LHCN-M2 (cell line): ENCODE data around the gene EP300. TPM values are rescaled to one million over a fixed set of nuclear protein-coding genes. Genes with fewer than 3 reads are reported as not detected.
"Not testable (repeated sequence)": the region's sequence is repeated elsewhere in the genome, so short reads cannot be mapped to it uniquely, and the experiment has no call there.

Experiments
- DNase-seq: peaks from one replicate; pipeline ENCODE4 v3.0.0-alpha.2; 2012; ENCODE audit warnings: low read depth
- polyA plus RNA-seq: library from polyadenylated mRNA; unstranded; fragments of >200 nt; gene quantifications from one replicate; pipeline ENCODE4 v1.2.1, GENCODE V29; 2012; ENCODE audit warnings: missing spikeins
- total RNA-seq: library from RNA; depleted of rRNA; stranded (reverse); fragments of >200 nt; gene quantifications from 2 replicates; pipeline ENCODE4 v1.2.3, GENCODE V29; 2014; rRNA removed

The EP300 gene
- 17.2 and 24.0 TPM in 2 replicates for total RNA-seq
- polyA plus RNA-seq = 11.1 TPM

GRCh38 chr22:41092023-41092817 lies at the start of gene EP300:
Gene EP300 (plus strand): TSS chr22:41092592. CDS start chr22:41093005, 413 bp downstream.
- peak; percentile 75 for DNase-seq

- no peak for DNase-seq
Observed at GRCh38 chr22:41043722-41044121, 48.7 kb upstream of the EP300 start.

- not testable (repeated sequence) for DNase-seq
Observed at GRCh38 chr22:41045575-41045974, 46.8 kb upstream of the EP300 start.

GRCh38 chr22:41047801-41048211 lies 44.6 kb upstream of the EP300 start:
- no peak for DNase-seq

GRCh38 chr22:41048345-41048744 lies 44.0 kb upstream of the EP300 start:
- DNase-seq = not testable (repeated sequence)

GRCh38 chr22:41048791-41049717 lies 43.3 kb upstream of the EP300 start:
- DNase-seq = peak; percentile 73

GRCh38 chr22:41049795-41050194 lies 42.6 kb upstream of the EP300 start:
- not testable (repeated sequence) for DNase-seq

- no peak for DNase-seq
Observed at GRCh38 chr22:41050883-41051282, 41.5 kb upstream of the EP300 start.

- DNase-seq = peak; percentile 29
Observed at GRCh38 chr22:41052661-41053490, 39.5 kb upstream of the EP300 start.

GRCh38 chr22:41057076-41057475 lies 35.3 kb upstream of the EP300 start:
- no peak for DNase-seq

- DNase-seq = no peak
Observed at GRCh38 chr22:41062146-41062545, 30.2 kb upstream of the EP300 start.

- DNase-seq = not testable (repeated sequence)
Observed at GRCh38 chr22:41064326-41064725, 28.1 kb upstream of the EP300 start.

- DNase-seq = not testable (repeated sequence)
Observed at GRCh38 chr22:41066341-41066740, 26.1 kb upstream of the EP300 start.

GRCh38 chr22:41067968-41068367 lies 24.4 kb upstream of the EP300 start:
- not testable (repeated sequence) for DNase-seq

- no peak for DNase-seq
Observed at GRCh38 chr22:41070665-41071331, 21.6 kb upstream of the EP300 start.

GRCh38 chr22:41074061-41074460 lies 18.3 kb upstream of the EP300 start:
- no peak for DNase-seq

GRCh38 chr22:41074466-41074865 lies 17.9 kb upstream of the EP300 start:
- no peak for DNase-seq

- DNase-seq = no peak
Observed at GRCh38 chr22:41074941-41075710, 17.3 kb upstream of the EP300 start.

GRCh38 chr22:41075946-41076345 lies 16.4 kb upstream of the EP300 start:
- no peak for DNase-seq

GRCh38 chr22:41076857-41077256 lies 15.5 kb upstream of the EP300 start:
- no peak for DNase-seq
